Heart left ventricle (tissue), 16 donors: ENCODE results near the gene CRYBG1. TPM values are rescaled to one million over a fixed set of nuclear protein-coding genes. Genes with fewer than 3 reads are reported as not detected.
"Not testable (repeated sequence)": the region's sequence is repeated elsewhere in the genome, so short reads cannot be mapped to it uniquely, and the experiment has no call there.

Source experiments
- ATAC-seq, 4 donors: fragments of 200-7000 bp; cut with Tn5 transposase; one replicate each; pipeline ENCODE4 v1.9.1; 2020 to 2022; ENCODE audit warnings: moderate library complexity in 4 of 4, mild to moderate bottlenecking in 3 of 4, moderate number of reproducible peaks in 1 of 4
- DNase-seq, 5 donors: peaks; one replicate each; pipeline ENCODE4 v3.0.0-alpha.2; 2020
- H3K27ac ChIP-seq, 12 donors: fragments of 200-600 bp; sonication (generic) in 4 of 12; one replicate each; pipeline versions ENCODE4 v1.5.0 to v1.8.0; 2016 to 2022; ENCODE audit warnings: mild to moderate bottlenecking in 2 of 12
- H3K27me3 ChIP-seq, 9 donors: fragments of 200-600 bp; sonication (generic) in 2 of 9; one replicate each; pipeline versions ENCODE4 v1.5.1 to v1.8.0; 2016 to 2022; ENCODE audit warnings: mild to moderate bottlenecking in 3 of 9
- H3K36me3 ChIP-seq, 9 donors: fragments of 200-600 bp; sonication (generic) in 2 of 9; one replicate each; pipeline versions ENCODE4 v1.5.0 to v1.8.0; 2018 to 2022; ENCODE audit warnings: mild to moderate bottlenecking in 2 of 9
- H3K4me1 ChIP-seq, 12 donors: fragments of 200-600 bp; sonication (generic) in 4 of 12; one replicate each; pipeline versions ENCODE4 v1.5.0 to v1.8.0; 2016 to 2022; ENCODE audit warnings: mild to moderate bottlenecking in 3 of 12
- H3K4me3 ChIP-seq, 12 donors: fragments of 200-600 bp; sonication (generic) in 4 of 12; one replicate each; pipeline versions ENCODE4 v1.5.0 to v1.8.0; 2017 to 2022; ENCODE audit warnings: mild to moderate bottlenecking in 9 of 12, moderate library complexity in 4 of 12
- H3K9me3 ChIP-seq, 12 donors: fragments of 200-600 bp; sonication (generic) in 4 of 12; one replicate each; pipeline versions ENCODE4 v1.5.0 to v1.8.0; 2016 to 2022; ENCODE audit warnings: mild to moderate bottlenecking in 1 of 12
- POLR2A ChIP-seq, 2 donors: fragments of 450-650 bp; IDR thresholded peaks; one replicate each; pipeline ENCODE4 v1.6.1; 2017; ENCODE audit warnings: antibody characterized with exemption in 2 of 2, mild to moderate bottlenecking in 2 of 2, moderate library complexity in 2 of 2
- WGBS, 4 donors: extraction: QIAGEN DNeasy Blood & Tissue Kit in 2 of 4; methylation state at CpG; one replicate each; pipeline versions ENCODE4 v1.1.5 to v1.1.7; 2013 to 2018; 5-methylcytosine and 5-hydroxymethylcytosine counted together
- intact Hi-C, 10 donors: fragments of 100-400 bp; cut with DNase I; formaldehyde crosslinking; loops; one replicate each; pipeline versions ENCODE4 v1.11.1 to v1.14.2; 2022
- polyA plus RNA-seq, 2 donors: library from polyadenylated mRNA; stranded (reverse); fragments of 200-250 nt; gene quantifications; one replicate each; pipeline ENCODE4 v1.2.3, GENCODE V29; 2013
- total RNA-seq, 9 donors: library from RNA; depleted of rRNA in 2 of 9; stranded (reverse); fragments of >200 nt in 2 of 9; fragmentation: NEBNext Ultra II Directional in 3 of 9; extraction: Animal tissue kit (Norgen Biotek cat#: 25700) in 3 of 9; gene quantifications; one replicate each; pipeline versions ENCODE4 v1.1.0 to v1.2.4, GENCODE V29; 2016 to 2023
- TF ChIP-seq, protein P1 (sequence below), 12 donors: fragments of 200-600 bp; sonication (generic) in 4 of 12; IDR thresholded peaks; one replicate each; pipeline versions ENCODE4 v1.5.0 to v1.8.0; 2018 to 2022; ENCODE audit warnings: antibody characterized with exemption in 12 of 12, mild to moderate bottlenecking in 5 of 12
- donor health status: ischemic (EF 13 %, LVEDD 7.1; RV severe dilation, severe dysfunction).
- donor health status: healthy with polysubstance abuse.
- donor health status: DM: no; HTN: yes; CAD: no.
- donor health status: DM: no; HTN: no; CAD: no.
- donor health status: ischemic (EF 25% LVEDD 6.9; RV normal size, moderate dysfunction).
- donor health status: ischemic (EF 25% LVEDD 5.7; RV mildly dilated, moderate dysfunction).
- donor health status: healthy.
- donor health status: DM: yes; HTN: yes; CAD: no.
- donor health status: ischemic (EF 35%, LVEDD 5.7; RV mildly dilated, moderate dysfunction).
- donor health status: nonischemic (EF 11% LVEDD 7.7; RV severe dilation, severe dysfunction).
- donor health status: DM: yes; HTN: yes; CAD: no.
- donor health status: PGD.
- donor health status: ischemic (EF 29% LVEDD 5.4; RV normal size, mild dysfunction).
- donor health status: nonischemic (EF 23%, LVEDD 6.1; RV moderate dilation, normal function).

The CRYBG1 gene
- total and polyA plus RNA-seq, 11 donors: 0.42 to 17.7 (median 1.5) TPM

DNA sequence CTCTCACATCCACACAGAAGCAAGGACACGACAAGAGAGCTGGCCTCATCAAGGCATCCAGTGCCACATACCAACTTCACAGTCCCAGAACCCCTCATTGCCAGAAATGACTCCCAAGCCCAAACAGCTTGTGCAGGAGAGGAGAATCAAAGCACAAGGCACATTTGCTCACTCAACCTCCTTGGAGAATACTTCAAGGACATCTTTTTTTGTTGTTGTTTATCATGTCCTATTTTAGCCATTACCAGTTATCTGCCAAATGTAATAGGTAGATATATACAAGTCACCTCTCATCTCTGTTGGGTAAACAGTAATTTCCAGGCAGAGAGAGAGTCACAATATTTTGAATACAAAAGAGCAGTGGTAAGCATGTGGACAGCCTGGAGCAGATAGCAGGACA lies 221.0 kb downstream of the CRYBG1 start:
- intact Hi-C loops: no loop called here
- H3K9me3 ChIP-seq: no peaks in the 10 kb centered on the region
- ATAC-seq: peak in 1 of 4 donors; percentile 41
- peaks cover 0 to 5% (median 0%) of the 10 kb centered on the region in 12 donors for H3K4me1 ChIP-seq
- H3K36me3 ChIP-seq: peaks cover 0 to 81% (median 27%) of the 10 kb centered on the region in 9 donors
- 41 to 68% (median 62%) methylated on average over 1 of the region's 1 CpG for WGBS, 4 donors
- DNase-seq: no peak
- H3K27ac ChIP-seq: no peak overlapping the region
- TF ChIP-seq, protein P1, sequence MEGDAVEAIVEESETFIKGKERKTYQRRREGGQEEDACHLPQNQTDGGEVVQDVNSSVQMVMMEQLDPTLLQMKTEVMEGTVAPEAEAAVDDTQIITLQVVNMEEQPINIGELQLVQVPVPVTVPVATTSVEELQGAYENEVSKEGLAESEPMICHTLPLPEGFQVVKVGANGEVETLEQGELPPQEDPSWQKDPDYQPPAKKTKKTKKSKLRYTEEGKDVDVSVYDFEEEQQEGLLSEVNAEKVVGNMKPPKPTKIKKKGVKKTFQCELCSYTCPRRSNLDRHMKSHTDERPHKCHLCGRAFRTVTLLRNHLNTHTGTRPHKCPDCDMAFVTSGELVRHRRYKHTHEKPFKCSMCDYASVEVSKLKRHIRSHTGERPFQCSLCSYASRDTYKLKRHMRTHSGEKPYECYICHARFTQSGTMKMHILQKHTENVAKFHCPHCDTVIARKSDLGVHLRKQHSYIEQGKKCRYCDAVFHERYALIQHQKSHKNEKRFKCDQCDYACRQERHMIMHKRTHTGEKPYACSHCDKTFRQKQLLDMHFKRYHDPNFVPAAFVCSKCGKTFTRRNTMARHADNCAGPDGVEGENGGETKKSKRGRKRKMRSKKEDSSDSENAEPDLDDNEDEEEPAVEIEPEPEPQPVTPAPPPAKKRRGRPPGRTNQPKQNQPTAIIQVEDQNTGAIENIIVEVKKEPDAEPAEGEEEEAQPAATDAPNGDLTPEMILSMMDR (IDR thresholded peaks at IDR 0.05): no peak
- TF ChIP-seq POLR2A (IDR thresholded peaks at IDR 0.05): no peak
- no peak overlapping the region for H3K4me3 ChIP-seq
- no peaks in the 10 kb centered on the region for H3K27me3 ChIP-seq

DNA sequence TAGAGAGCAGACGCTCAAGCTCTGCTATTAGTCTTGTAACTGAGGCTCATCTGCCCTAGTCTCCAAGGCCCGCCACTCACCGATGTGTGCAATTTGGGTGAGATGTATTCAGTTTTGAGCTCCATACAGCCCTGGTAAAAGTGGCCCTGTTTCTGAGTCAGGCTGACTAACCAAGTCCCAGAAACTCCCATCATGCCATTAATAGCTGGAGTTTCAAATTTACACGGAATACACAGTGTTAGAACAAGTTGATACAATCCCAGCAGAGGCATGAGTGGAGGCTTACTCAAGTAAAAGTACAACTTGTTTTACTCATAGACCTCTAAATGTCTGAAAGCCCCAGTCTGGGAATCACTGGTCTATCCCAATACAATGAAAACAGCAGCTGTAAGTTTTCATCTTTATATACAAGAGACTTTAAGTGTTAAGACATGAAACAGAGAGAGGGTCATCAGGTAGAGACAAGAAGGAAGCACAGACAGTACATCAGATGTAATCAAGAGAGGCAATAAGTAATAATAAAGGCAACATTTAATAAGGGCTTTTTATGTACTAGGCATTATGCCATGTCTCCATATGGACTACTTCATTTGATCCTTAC lies 226.4 kb downstream of the CRYBG1 start:
- no peak overlapping the region for H3K27ac ChIP-seq
- no peaks in the 10 kb centered on the region for H3K9me3 ChIP-seq
- no peak overlapping the region for H3K4me3 ChIP-seq
- peaks cover 0 to 8% (median 0%) of the 10 kb centered on the region in 12 donors for H3K4me1 ChIP-seq
- intact Hi-C loops: no loop called here
- peaks cover 0 to 69% (median 37%) of the 10 kb centered on the region in 9 donors for H3K36me3 ChIP-seq
- DNase-seq (no peak), ATAC-seq (no peak)
- H3K27me3 ChIP-seq: no peaks in the 10 kb centered on the region
- 93 to 97% (median 95%) methylated on average over 4 of the region's 4 CpGs for WGBS, 4 donors
- TF ChIP-seq, protein P1 (IDR thresholded peaks at IDR 0.05): no peak
- no peak for TF ChIP-seq POLR2A (IDR thresholded peaks at IDR 0.05)

DNA sequence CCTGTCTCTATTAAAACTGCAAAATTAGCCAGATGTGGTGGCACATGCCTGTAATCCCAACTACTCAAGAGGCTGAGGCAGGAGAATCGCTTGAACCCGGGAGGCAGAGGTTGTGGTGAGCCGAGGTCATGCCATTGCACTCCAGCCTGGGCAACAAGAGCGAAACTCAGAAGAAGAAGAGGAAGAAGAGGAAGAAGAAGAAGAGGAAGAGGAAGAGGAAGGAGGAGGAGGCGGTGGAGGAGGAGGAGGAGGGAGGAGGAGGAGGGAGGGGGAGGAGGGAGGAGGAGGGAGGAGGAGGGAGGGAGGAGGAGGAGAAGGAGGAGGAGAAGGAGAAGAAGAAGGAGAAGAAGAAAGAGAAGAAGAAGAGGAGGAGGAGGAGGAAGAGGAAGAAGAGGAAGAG lies 228.4 kb downstream of the CRYBG1 start:
- H3K36me3 ChIP-seq: peaks cover 0 to 55% (median 23%) of the 10 kb centered on the region in 9 donors
- H3K27me3 ChIP-seq, ATAC-seq, H3K9me3 ChIP-seq, intact Hi-C loops, H3K4me1 ChIP-seq, DNase-seq, H3K27ac ChIP-seq, H3K4me3 ChIP-seq: not testable (repeated sequence)
- 74 to 84% (median 81%) methylated on average over 4 to 5 of the region's 5 CpGs for WGBS, 4 donors

DNA sequence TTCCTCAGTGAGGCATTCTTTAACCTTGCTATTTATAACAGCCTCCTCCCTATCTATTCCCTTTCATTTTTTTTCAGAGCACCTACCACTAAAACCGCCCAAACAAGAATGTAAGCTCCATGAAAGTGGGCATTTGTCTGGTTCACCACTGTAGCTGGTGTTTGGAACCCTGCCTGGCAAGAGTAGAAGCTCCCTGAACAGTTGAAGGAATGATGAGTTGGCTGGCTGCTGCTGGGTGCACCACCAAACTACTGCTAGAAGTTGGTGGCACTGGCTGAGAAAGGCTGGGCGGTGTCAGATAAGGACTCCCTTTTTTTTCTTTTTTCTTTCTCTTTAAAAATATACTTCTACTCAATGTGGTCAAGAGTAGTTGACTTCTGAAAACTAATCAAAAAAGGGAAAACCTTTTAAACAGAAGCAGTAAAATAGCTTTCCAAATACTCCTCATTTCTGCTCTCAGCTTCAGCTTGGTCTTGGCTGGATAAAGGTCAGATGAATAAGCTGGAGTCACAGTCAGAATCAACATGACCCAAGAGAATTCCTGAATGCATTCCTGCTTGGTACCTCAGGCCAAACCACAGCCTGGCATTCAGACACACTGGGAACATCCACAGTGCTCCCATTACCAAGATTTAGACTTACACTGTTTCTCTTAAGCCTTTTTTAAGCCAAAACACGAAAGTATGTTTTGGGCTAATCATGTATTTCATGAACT lies 230.8 kb downstream of the CRYBG1 start:
- no peak for DNase-seq

More for the DNA sequence above, 230.8 kb downstream of the CRYBG1 start:
- Histone ChIP-seq H3K9me3 (no peaks in the 10 kb centered on the region), H3K27ac (no peak overlapping the region), H3K27me3 (no peaks in the 10 kb centered on the region), H3K4me1 (peaks cover 0 to 8% (median 0%) of the 10 kb centered on the region in 12 donors), H3K36me3 (peaks cover 0 to 43% (median 11%) of the 10 kb centered on the region in 9 donors), H3K4me3 (no peak overlapping the region)
- no peak for ATAC-seq
- TF ChIP-seq, protein P1 (IDR thresholded peaks at IDR 0.05): no peak
- no peak for TF ChIP-seq POLR2A (IDR thresholded peaks at IDR 0.05)
- intact Hi-C loops: no loop called here
- WGBS, 4 donors: 90 to 95% (median 94%) methylated on average over 3 of the region's 3 CpGs
